Measurements from ENCODE around the gene KRT8.
"Not testable (repeated sequence)": the region's sequence is repeated elsewhere in the genome, so short reads cannot be mapped to it uniquely, and the experiment has no call there.

KRT8 gene

GRCh38 chr12:52904509-52905300 lies at the start of gene KRT8:
TSS of gene KRT8 (minus strand) at chr12:52905076. CDS start at chr12:52904981, 95 bp downstream.
- H3K9me3 Mint-ChIP-seq; H3K4me1 Mint-ChIP-seq (ENCODE audit: low read depth); H3K36me3 Mint-ChIP-seq (ENCODE audit: low read depth); H3K27me3 Mint-ChIP-seq (ENCODE audit: low read depth); H3K27ac Mint-ChIP-seq: not testable (repeated sequence)
- peak within 1 kb of the TSS; percentile 4 for H3K4me3 Mint-ChIP-seq

- peaks cover 3% of the 10 kb centered on the region for H3K4me1 Mint-ChIP-seq (ENCODE audit: low read depth)
- no peaks in the 10 kb centered on the region for H3K36me3 Mint-ChIP-seq (ENCODE audit: low read depth)
- H3K27ac Mint-ChIP-seq: no peak overlapping the region
- peaks cover 5% of the 10 kb centered on the region for H3K27me3 Mint-ChIP-seq (ENCODE audit: low read depth)
- H3K4me3 Mint-ChIP-seq: no peak overlapping the region
- H3K9me3 Mint-ChIP-seq: no peaks in the 10 kb centered on the region
Measured at GRCh38 chr12:52953181-52953841, 48.4 kb upstream of the KRT8 start.

GRCh38 chr12:52952076-52952801 lies 47.4 kb upstream of the KRT8 start:
- H3K9me3 Mint-ChIP-seq: no peaks in the 10 kb centered on the region
- peaks cover 3% of the 10 kb centered on the region for H3K4me1 Mint-ChIP-seq (ENCODE audit: low read depth)
- H3K36me3 Mint-ChIP-seq (ENCODE audit: low read depth): no peaks in the 10 kb centered on the region
- no peak overlapping the region for H3K4me3 Mint-ChIP-seq
- no peak overlapping the region for H3K27ac Mint-ChIP-seq
- H3K27me3 Mint-ChIP-seq (ENCODE audit: low read depth): peaks cover 5% of the 10 kb centered on the region

GRCh38 chr12:52951640-52952039 lies 46.8 kb upstream of the KRT8 start:
- no peak overlapping the region for H3K27ac Mint-ChIP-seq
- H3K4me3 Mint-ChIP-seq: no peak overlapping the region
- no peaks in the 10 kb centered on the region for H3K9me3 Mint-ChIP-seq
- no peaks in the 10 kb centered on the region for H3K36me3 Mint-ChIP-seq (ENCODE audit: low read depth)
- H3K4me1 Mint-ChIP-seq (ENCODE audit: low read depth): peaks cover 2% of the 10 kb centered on the region
- peaks cover 5% of the 10 kb centered on the region for H3K27me3 Mint-ChIP-seq (ENCODE audit: low read depth)

- Mint-ChIP-seq H3K4me3 (no peak overlapping the region), H3K9me3 (no peaks in the 10 kb centered on the region), H3K27me3 (ENCODE audit: low read depth) (peaks cover 5% of the 10 kb centered on the region), H3K27ac (no peak overlapping the region), H3K36me3 (ENCODE audit: low read depth) (no peaks in the 10 kb centered on the region), H3K4me1 (ENCODE audit: low read depth) (peaks cover 2% of the 10 kb centered on the region)
Measured at GRCh38 chr12:52951126-52951525, 46.2 kb upstream of the KRT8 start.

- peaks cover 2% of the 10 kb centered on the region for H3K4me1 Mint-ChIP-seq (ENCODE audit: low read depth)
- no peaks in the 10 kb centered on the region for H3K9me3 Mint-ChIP-seq
- H3K27me3 Mint-ChIP-seq (ENCODE audit: low read depth): peaks cover 6% of the 10 kb centered on the region
- H3K4me3 Mint-ChIP-seq: no peak overlapping the region
- no peaks in the 10 kb centered on the region for H3K36me3 Mint-ChIP-seq (ENCODE audit: low read depth)
- no peak overlapping the region for H3K27ac Mint-ChIP-seq
Measured at GRCh38 chr12:52950553-52950952, 45.7 kb upstream of the KRT8 start.

- H3K27me3 Mint-ChIP-seq (ENCODE audit: low read depth): peaks cover 14% of the 10 kb centered on the region
- H3K4me1 Mint-ChIP-seq (ENCODE audit: low read depth): peaks cover 2% of the 10 kb centered on the region
Measured at GRCh38 chr12:52949413-52950331, 44.8 kb upstream of the KRT8 start.

GRCh38 chr12:52947738-52948423 lies 43.0 kb upstream of the KRT8 start:
- no peaks in the 10 kb centered on the region for H3K36me3 Mint-ChIP-seq (ENCODE audit: low read depth)
- peak overlapping the region; percentile 47 for H3K4me3 Mint-ChIP-seq
- H3K27ac Mint-ChIP-seq: no peak overlapping the region
- H3K9me3 Mint-ChIP-seq: no peaks in the 10 kb centered on the region
- peaks cover 2% of the 10 kb centered on the region for H3K4me1 Mint-ChIP-seq (ENCODE audit: low read depth)
- H3K27me3 Mint-ChIP-seq (ENCODE audit: low read depth): peaks cover 14% of the 10 kb centered on the region

More at GRCh38 chr12:52949413-52950331, 44.8 kb upstream of the KRT8 start:
- H3K27ac Mint-ChIP-seq: no peak overlapping the region
- H3K36me3 Mint-ChIP-seq (ENCODE audit: low read depth): no peaks in the 10 kb centered on the region
- peak overlapping the region; percentile 13 for H3K4me3 Mint-ChIP-seq
- no peaks in the 10 kb centered on the region for H3K9me3 Mint-ChIP-seq

- H3K36me3 Mint-ChIP-seq (ENCODE audit: low read depth): no peaks in the 10 kb centered on the region
- H3K27ac Mint-ChIP-seq: no peak overlapping the region
- peaks cover 2% of the 10 kb centered on the region for H3K4me1 Mint-ChIP-seq (ENCODE audit: low read depth)
- peaks cover 19% of the 10 kb centered on the region for H3K27me3 Mint-ChIP-seq (ENCODE audit: low read depth)
- no peak overlapping the region for H3K4me3 Mint-ChIP-seq
- no peaks in the 10 kb centered on the region for H3K9me3 Mint-ChIP-seq
Measured at GRCh38 chr12:52946797-52947547, 42.1 kb upstream of the KRT8 start.

GRCh38 chr12:52946334-52946733 lies 41.5 kb upstream of the KRT8 start:
- Mint-ChIP-seq H3K9me3 (no peaks in the 10 kb centered on the region), H3K27ac (no peak overlapping the region), H3K4me3 (no peak overlapping the region), H3K36me3 (ENCODE audit: low read depth) (no peaks in the 10 kb centered on the region), H3K27me3 (ENCODE audit: low read depth) (peaks cover 19% of the 10 kb centered on the region), H3K4me1 (ENCODE audit: low read depth) (peaks cover 2% of the 10 kb centered on the region)

- peaks cover 19% of the 10 kb centered on the region for H3K27me3 Mint-ChIP-seq (ENCODE audit: low read depth)
- peaks cover 2% of the 10 kb centered on the region for H3K4me1 Mint-ChIP-seq (ENCODE audit: low read depth)
- H3K4me3 Mint-ChIP-seq: no peak overlapping the region
- H3K27ac Mint-ChIP-seq: no peak overlapping the region
- H3K9me3 Mint-ChIP-seq: no peaks in the 10 kb centered on the region
- H3K36me3 Mint-ChIP-seq (ENCODE audit: low read depth): no peaks in the 10 kb centered on the region
Measured at GRCh38 chr12:52945389-52946232, 40.7 kb upstream of the KRT8 start.

- H3K27ac Mint-ChIP-seq: no peak overlapping the region
- H3K9me3 Mint-ChIP-seq: no peaks in the 10 kb centered on the region
- peaks cover 2% of the 10 kb centered on the region for H3K4me1 Mint-ChIP-seq (ENCODE audit: low read depth)
- no peaks in the 10 kb centered on the region for H3K36me3 Mint-ChIP-seq (ENCODE audit: low read depth)
- H3K4me3 Mint-ChIP-seq: no peak overlapping the region
- H3K27me3 Mint-ChIP-seq (ENCODE audit: low read depth): peaks cover 18% of the 10 kb centered on the region
Measured at GRCh38 chr12:52944683-52945388, 40.0 kb upstream of the KRT8 start.

All from T-helper 1 cell treated with Interleukin-12 subunit alpha and Interleukin-12 subunit beta and Interleukin-4 antibody, amounts not matched to agents 30 μg/mL and 1 μg/mL, for 36 hours (primary cell).